Upper lobe of right lung (tissue), 1 donor: Measurements from ENCODE around the gene LCN10. TPM values are rescaled to one million over a fixed set of nuclear protein-coding genes. Genes with fewer than 3 reads are reported as not detected.

ENCODE experiments used
- ATAC-seq: fragments of 200-7000 bp; cut with Tn5 transposase; one replicate; pipeline ENCODE4 v1.9.1; 2020; ENCODE audit warnings: mild to moderate bottlenecking, moderate library complexity
- DNase-seq: peaks from one replicate; pipeline ENCODE4 v3.0.0-alpha.2; 2020
- H3K27ac ChIP-seq: fragments of 200-600 bp; one replicate; pipeline ENCODE4 v1.8.0; 2022
- H3K27me3 ChIP-seq: fragments of 200-600 bp; one replicate; pipeline ENCODE4 v1.8.0; 2022; ENCODE audit warnings: mild to moderate bottlenecking
- H3K36me3 ChIP-seq: fragments of 200-600 bp; one replicate; pipeline ENCODE4 v1.8.0; 2022
- H3K4me1 ChIP-seq: fragments of 200-600 bp; one replicate; pipeline ENCODE4 v1.8.0; 2022
- H3K4me3 ChIP-seq: fragments of 200-600 bp; one replicate; pipeline ENCODE4 v1.8.0; 2022; ENCODE audit warnings: mild to moderate bottlenecking
- H3K9me3 ChIP-seq: fragments of 200-600 bp; one replicate; pipeline ENCODE4 v1.8.0; 2022
- intact Hi-C: fragments of 100-400 bp; cut with DNase I; formaldehyde crosslinking; loops from one replicate; pipeline ENCODE4 v1.11.0; 2022
- total RNA-seq: library from RNA; stranded (reverse); fragmentation: NEBNext Ultra II Directional; extraction: Animal tissue kit (Norgen Biotek cat#: 25700); gene quantifications from one replicate; pipeline ENCODE4 v1.2.1, GENCODE V29; 2021
- TF ChIP-seq, protein P1 (sequence below): fragments of 200-600 bp; IDR thresholded peaks from one replicate; pipeline ENCODE4 v1.8.0; 2022; ENCODE audit warnings: antibody characterized with exemption
- donor health status: DM: no; HTN: yes; CAD: no; lungs with severe emphysema.

LCN10 gene
- total RNA-seq, 1 donor from 2014 or later = 11.2 TPM

DNA sequence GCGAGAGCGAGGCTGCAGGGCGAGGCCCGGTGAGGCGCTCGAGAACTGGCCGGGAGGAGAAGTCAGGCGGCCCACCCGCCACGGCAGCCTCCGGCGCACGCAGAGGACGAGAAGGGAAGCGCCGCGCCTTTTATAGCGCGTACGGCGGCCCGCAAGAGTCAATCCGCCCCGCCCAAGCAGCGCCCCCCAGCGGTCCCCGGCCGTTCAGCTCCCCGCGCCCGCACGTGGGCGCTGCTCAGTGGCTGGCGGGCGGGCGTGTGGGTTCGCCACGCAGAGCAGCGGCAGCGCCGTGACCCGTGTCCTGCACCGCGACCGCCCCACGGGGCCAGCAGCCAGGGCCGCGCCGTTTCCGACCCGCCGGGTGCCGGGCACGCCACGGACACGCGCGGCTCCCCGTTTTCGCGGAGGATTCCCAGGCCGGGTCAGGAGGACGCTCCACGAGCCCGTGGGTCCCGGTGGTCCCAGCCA, 14.6 kb downstream of the LCN10 start:
- peak; percentile 95 for DNase-seq
- intact Hi-C loops = no loop called here
- H3K27ac ChIP-seq = peak overlapping the region; percentile 60
- ATAC-seq = peak; percentile 93
- TF ChIP-seq, protein P1, sequence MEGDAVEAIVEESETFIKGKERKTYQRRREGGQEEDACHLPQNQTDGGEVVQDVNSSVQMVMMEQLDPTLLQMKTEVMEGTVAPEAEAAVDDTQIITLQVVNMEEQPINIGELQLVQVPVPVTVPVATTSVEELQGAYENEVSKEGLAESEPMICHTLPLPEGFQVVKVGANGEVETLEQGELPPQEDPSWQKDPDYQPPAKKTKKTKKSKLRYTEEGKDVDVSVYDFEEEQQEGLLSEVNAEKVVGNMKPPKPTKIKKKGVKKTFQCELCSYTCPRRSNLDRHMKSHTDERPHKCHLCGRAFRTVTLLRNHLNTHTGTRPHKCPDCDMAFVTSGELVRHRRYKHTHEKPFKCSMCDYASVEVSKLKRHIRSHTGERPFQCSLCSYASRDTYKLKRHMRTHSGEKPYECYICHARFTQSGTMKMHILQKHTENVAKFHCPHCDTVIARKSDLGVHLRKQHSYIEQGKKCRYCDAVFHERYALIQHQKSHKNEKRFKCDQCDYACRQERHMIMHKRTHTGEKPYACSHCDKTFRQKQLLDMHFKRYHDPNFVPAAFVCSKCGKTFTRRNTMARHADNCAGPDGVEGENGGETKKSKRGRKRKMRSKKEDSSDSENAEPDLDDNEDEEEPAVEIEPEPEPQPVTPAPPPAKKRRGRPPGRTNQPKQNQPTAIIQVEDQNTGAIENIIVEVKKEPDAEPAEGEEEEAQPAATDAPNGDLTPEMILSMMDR = peak; percentile 90
- H3K27me3 ChIP-seq = no peaks in the 10 kb centered on the region
- peak overlapping the region; percentile 83 for H3K4me3 ChIP-seq
- H3K4me1 ChIP-seq = peaks cover 35% of the 10 kb centered on the region
- peaks cover 37% of the 10 kb centered on the region for H3K36me3 ChIP-seq
- H3K9me3 ChIP-seq = no peaks in the 10 kb centered on the region

DNA sequence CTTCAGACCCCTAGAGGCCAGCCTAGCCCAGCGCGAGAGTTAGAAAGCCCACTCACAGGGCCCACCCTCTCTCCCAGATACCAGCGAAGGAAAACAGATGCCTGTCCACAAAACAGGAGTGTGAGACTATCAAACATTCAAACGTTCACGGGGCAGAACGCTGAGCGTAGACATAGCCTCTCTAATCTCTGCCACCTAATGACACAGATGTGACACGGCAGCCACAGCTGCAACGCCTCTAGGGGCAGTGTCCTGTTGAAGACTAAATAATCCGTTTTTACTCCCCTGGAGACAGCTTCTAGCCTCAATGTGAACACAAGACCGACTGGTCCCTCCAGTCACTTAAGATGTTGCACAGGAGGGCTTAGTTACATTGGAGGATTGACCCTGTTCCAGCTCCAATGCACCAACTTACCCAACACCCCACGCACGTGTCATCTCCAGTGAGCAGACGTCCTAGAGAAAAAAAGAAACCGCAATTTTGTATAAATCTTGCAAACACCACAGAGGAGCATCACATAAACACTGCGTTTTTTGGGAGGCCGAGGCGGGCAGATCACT, 16.0 kb downstream of the LCN10 start:
- Histone ChIP-seq H3K27me3 (no peaks in the 10 kb centered on the region), H3K4me1 (peaks cover 43% of the 10 kb centered on the region), H3K9me3 (no peaks in the 10 kb centered on the region), H3K36me3 (peaks cover 51% of the 10 kb centered on the region), H3K27ac (peak overlapping the region; percentile 59), H3K4me3 (peak overlapping the region; percentile 83)
- intact Hi-C loops = no loop called here
- ATAC-seq (peak; percentile 3), DNase-seq (no peak)
- TF ChIP-seq, protein P1 = peak; percentile 40

DNA sequence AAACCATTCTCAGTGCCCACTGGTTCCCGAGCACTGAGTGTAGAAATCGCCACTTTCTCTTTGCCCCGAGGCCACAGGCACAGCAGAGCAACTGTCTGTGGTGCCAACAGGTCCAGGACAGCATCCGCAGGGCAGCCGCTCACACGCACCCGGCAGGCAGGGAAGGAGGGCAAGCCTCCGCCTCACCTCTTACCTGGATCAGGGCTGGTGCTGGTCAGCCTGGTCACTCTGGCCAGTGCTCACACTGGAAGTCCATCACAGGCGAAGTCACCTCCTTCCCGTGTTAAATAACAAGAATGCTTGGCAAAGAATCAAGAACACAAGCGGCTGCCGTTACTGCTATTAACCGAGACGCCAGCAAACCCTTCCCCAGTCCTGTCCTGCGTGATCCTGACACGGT, 16.6 kb downstream of the LCN10 start:
- Histone ChIP-seq H3K4me1 (peaks cover 48% of the 10 kb centered on the region), H3K9me3 (no peaks in the 10 kb centered on the region), H3K27me3 (no peaks in the 10 kb centered on the region), H3K4me3 (peak overlapping the region; percentile 83), H3K36me3 (peaks cover 55% of the 10 kb centered on the region), H3K27ac (no peak overlapping the region)
- DNase-seq (no peak), ATAC-seq (no peak)
- intact Hi-C loops = no loop called here
- TF ChIP-seq, protein P1 = no peak

DNA sequence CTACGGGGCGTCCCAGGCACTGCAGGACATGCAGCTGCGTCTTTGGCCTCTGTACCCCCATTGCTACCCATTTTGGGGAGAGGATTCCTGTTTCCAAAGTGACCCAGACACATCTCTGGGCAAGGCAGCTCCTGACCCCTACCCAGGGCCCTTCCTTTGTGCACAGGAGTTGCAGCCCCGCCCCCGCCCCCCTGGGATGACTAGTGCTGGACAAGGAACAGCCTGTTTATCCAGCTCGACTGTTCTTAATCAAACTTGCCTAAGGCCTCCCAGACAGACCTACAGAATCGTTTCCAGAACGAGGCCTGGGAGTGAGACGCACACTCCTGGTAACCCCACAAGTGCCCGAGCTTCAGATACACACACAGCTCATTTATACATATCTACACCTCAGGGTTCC, 17.1 kb downstream of the LCN10 start:
- peak overlapping the region; percentile 83 for H3K4me3 ChIP-seq
- H3K4me1 ChIP-seq = peaks cover 48% of the 10 kb centered on the region
- no peak for ATAC-seq
- no peak overlapping the region for H3K27ac ChIP-seq
- H3K9me3 ChIP-seq = no peaks in the 10 kb centered on the region
- intact Hi-C loops = no loop called here
- TF ChIP-seq, protein P1 = no peak
- H3K27me3 ChIP-seq = no peaks in the 10 kb centered on the region
- DNase-seq = no peak
- H3K36me3 ChIP-seq = peaks cover 55% of the 10 kb centered on the region

DNA sequence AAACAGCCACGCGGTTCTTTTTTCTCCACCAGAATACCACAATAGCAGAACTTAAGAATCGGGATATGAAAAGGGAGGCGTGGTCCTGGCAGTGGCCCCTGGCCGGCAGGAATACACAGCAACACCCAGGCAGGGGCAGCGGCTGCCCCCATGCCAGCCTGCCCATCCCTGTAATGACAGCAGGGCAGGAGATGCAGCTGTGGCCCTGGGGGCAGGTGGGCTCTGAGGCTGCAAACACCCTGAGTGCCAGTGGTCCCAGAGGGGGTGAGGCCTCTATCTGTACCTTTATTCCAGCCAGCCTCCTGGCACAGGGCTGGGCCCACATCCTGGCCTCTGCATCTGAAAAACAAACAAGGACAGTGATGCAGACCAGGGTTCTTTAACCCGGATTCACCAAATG, 18.0 kb downstream of the LCN10 start:
- no peak for DNase-seq
- intact Hi-C loops = no loop called here
- no peak overlapping the region for H3K27ac ChIP-seq
- peaks cover 48% of the 10 kb centered on the region for H3K4me1 ChIP-seq
- H3K36me3 ChIP-seq = peaks cover 55% of the 10 kb centered on the region
- no peaks in the 10 kb centered on the region for H3K9me3 ChIP-seq
- TF ChIP-seq, protein P1 = no peak
- no peak overlapping the region for H3K4me3 ChIP-seq
- no peaks in the 10 kb centered on the region for H3K27me3 ChIP-seq
- no peak for ATAC-seq

DNA sequence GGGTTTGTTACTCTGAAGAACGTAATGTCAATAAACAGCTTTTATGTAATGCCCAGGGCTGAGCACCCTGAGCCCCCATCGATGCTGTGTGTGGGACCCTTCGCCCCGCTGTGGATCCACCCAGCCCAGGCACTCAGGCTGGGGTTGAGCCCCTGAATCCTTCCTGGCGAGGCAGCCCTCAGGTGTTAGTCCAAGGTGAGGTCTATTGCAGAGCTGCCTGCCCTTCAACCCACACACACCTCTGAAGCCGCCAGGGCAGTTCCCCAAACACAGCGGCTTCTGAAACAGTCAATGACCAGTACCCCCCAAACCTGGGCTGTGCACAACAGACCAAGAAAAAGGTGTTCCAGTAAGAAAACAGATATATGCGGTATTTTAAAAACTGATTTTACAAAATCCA, 18.8 kb downstream of the LCN10 start:
- peaks cover 55% of the 10 kb centered on the region for H3K4me1 ChIP-seq
- intact Hi-C loops = no loop called here
- no peak for DNase-seq

More for the DNA sequence above, 18.8 kb downstream of the LCN10 start:
- no peak overlapping the region for H3K27ac ChIP-seq
- H3K4me3 ChIP-seq = no peak overlapping the region
- no peaks in the 10 kb centered on the region for H3K9me3 ChIP-seq
- TF ChIP-seq, protein P1 = no peak
- no peak for ATAC-seq
- no peaks in the 10 kb centered on the region for H3K27me3 ChIP-seq
- peaks cover 55% of the 10 kb centered on the region for H3K36me3 ChIP-seq
